Upper lobe of left lung (tissue), 6 donors: ENCODE data around the gene ARHGAP26. TPM values are rescaled to one million over a fixed set of nuclear protein-coding genes. Genes with fewer than 3 reads are reported as not detected.

ENCODE experiments used
- ATAC-seq, 2 donors: fragments of 200-7000 bp; cut with Tn5 transposase; one replicate each; pipeline ENCODE4 v1.9.1; 2022; ENCODE audit warnings: mild to moderate bottlenecking in 2 of 2, moderate library complexity in 2 of 2; ENCODE audit not compliant: low FRiP score in 2 of 2
- DNase-seq, 2 donors: peaks; one replicate each; pipeline ENCODE4 v3.0.0-alpha.2; 2019 to 2020
- H3K27ac ChIP-seq, 4 donors: fragments of 200-600 bp; sonication (generic); one replicate each; pipeline ENCODE4 v1.5.1; 2016 to 2019
- H3K27me3 ChIP-seq, 4 donors: fragments of 200-600 bp; sonication (generic); one replicate each; pipeline ENCODE4 v1.5.1; 2017 to 2019
- H3K36me3 ChIP-seq, 4 donors: fragments of 200-600 bp; sonication (generic); one replicate each; pipeline ENCODE4 v1.5.1; 2016 to 2019
- H3K4me1 ChIP-seq, 4 donors: fragments of 200-600 bp; sonication (generic); one replicate each; pipeline ENCODE4 v1.5.1; 2018 to 2019
- H3K4me3 ChIP-seq, 4 donors: fragments of 200-600 bp; sonication (generic); one replicate each; pipeline ENCODE4 v1.5.1; 2017 to 2019; ENCODE audit warnings: mild to moderate bottlenecking in 2 of 4, moderate library complexity in 1 of 4
- H3K9me3 ChIP-seq, 4 donors: fragments of 200-600 bp; sonication (generic); one replicate each; pipeline ENCODE4 v1.5.1; 2018 to 2019
- EP300 ChIP-seq, 4 donors: sonication (generic); formaldehyde crosslinking; IDR thresholded peaks; one replicate each; pipeline ENCODE4 v1.5.1; 2017; ENCODE audit warnings: antibody characterized with exemption in 4 of 4, control low read depth in 2 of 4
- POLR2A ChIP-seq, 4 donors: fragments of 450-650 bp; IDR thresholded peaks; one replicate each; pipeline ENCODE4 v1.5.1; 2016 to 2017; ENCODE audit warnings: antibody characterized with exemption in 4 of 4, mild to moderate bottlenecking in 2 of 4
- POLR2AphosphoS5 ChIP-seq, 2 donors: sonication (generic); formaldehyde crosslinking; IDR thresholded peaks; one replicate each; pipeline ENCODE4 v1.5.1; 2017; ENCODE audit warnings: antibody characterized with exemption in 2 of 2
- WGBS, 2 donors: methylation state at CpG; one replicate each; pipeline ENCODE4 v1.1.5; 2017 to 2018; 5-methylcytosine and 5-hydroxymethylcytosine counted together
- total RNA-seq, 6 donors: library from RNA; depleted of rRNA in 4 of 6; stranded (reverse); fragments of >200 nt in 4 of 6; gene quantifications; one replicate each; pipeline versions ENCODE4 v1.1.0 to v1.2.1, GENCODE V29; 2016 to 2021
- TF ChIP-seq, protein P1 (sequence below), 6 experiments: fragments of 450-650 bp in 4 of 6; fragments of 200-600 bp in 2 of 6; sonication (generic) in 2 of 6; IDR thresholded peaks; one replicate each; pipeline ENCODE4 v1.5.1; 2016 to 2019; ENCODE audit warnings: antibody characterized with exemption in 6 of 6
- donor health status: DM: no; HTN: no; CAD: no; lungs with moderate emphysema.
- donor health status: DM: no; HTN: yes; CAD: no; lungs with severe emphysema.

The ARHGAP26 gene
- total RNA-seq, 6 donors from 2014 or later = 34.9 to 90.1 (median 38.9) TPM

DNA sequence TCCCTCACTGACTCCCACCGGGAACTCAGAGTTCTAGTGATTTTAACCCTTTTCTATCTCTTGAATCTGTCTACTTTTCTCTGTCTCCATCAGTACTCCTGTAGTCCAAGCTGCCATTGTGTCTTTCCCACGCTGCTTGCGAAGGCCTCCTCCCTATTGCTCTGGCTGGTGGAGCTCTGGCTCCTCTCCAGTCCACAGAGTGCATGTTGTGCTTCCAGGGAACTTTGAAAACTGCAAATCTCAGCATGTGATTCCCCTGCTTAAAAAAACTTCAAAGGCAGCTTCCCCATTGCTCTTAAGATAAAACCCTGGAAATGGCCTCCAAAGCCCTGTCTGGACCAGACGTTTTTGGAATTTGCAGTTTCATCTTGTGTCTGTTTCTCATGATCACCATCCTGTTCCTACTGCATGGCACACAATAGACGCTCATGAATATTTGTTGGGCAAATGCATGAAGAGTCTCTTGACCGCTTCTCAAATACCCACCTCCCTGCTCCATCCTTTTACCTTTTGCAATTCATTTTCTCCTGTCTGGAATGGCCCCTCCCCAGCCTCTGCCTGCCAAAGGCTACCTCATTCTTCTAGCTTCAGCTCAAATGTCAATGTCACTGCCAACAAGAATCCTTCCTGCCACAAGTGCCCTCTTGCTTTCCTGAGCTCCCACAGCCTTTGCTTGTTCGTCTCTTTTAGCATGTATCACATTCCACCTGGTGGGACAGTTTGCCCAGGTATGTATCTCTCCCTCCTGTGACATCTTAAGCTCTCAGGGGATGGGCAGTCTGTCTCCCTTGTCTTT lies 293.2 kb downstream of the ARHGAP26 start:
- Histone ChIP-seq H3K27me3 (no peaks in the 10 kb centered on the region), H3K27ac (peak overlapping the region; percentile 32 to 61 (median 54)), H3K9me3 (no peaks in the 10 kb centered on the region), H3K36me3 (peaks cover 0 to 2% (median under 1%) of the 10 kb centered on the region in 4 donors), H3K4me1 (peaks cover 37 to 56% (median 53%) of the 10 kb centered on the region in 4 donors), H3K4me3 (no peak overlapping the region)
- TF ChIP-seq, protein P1, sequence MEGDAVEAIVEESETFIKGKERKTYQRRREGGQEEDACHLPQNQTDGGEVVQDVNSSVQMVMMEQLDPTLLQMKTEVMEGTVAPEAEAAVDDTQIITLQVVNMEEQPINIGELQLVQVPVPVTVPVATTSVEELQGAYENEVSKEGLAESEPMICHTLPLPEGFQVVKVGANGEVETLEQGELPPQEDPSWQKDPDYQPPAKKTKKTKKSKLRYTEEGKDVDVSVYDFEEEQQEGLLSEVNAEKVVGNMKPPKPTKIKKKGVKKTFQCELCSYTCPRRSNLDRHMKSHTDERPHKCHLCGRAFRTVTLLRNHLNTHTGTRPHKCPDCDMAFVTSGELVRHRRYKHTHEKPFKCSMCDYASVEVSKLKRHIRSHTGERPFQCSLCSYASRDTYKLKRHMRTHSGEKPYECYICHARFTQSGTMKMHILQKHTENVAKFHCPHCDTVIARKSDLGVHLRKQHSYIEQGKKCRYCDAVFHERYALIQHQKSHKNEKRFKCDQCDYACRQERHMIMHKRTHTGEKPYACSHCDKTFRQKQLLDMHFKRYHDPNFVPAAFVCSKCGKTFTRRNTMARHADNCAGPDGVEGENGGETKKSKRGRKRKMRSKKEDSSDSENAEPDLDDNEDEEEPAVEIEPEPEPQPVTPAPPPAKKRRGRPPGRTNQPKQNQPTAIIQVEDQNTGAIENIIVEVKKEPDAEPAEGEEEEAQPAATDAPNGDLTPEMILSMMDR (IDR thresholded peaks at IDR 0.05) = no peak
- TF ChIP-seq EP300 (IDR thresholded peaks at IDR 0.05) = no peak
- no peak for TF ChIP-seq POLR2A (IDR thresholded peaks at IDR 0.05)
- TF ChIP-seq POLR2AphosphoS5 (IDR thresholded peaks at IDR 0.05) = no peak
- ATAC-seq (peak in 1 of 2 donors; percentile 67), DNase-seq (no peak)
- WGBS, 2 donors = 59 to 68% methylated on average over 7 of the region's 7 CpGs

GRCh38 chr5:143064218-143064641 lies 294.1 kb downstream of the ARHGAP26 start:
- Histone ChIP-seq H3K9me3 (no peaks in the 10 kb centered on the region), H3K36me3 (peaks cover 0 to 10% (median 3%) of the 10 kb centered on the region in 4 donors), H3K4me1 (peaks cover 37 to 56% (median 53%) of the 10 kb centered on the region in 4 donors), H3K27ac (peak overlapping the region; percentile 32 to 61 (median 54)), H3K4me3 (no peak overlapping the region), H3K27me3 (no peaks in the 10 kb centered on the region)
- DNase-seq (no peak), ATAC-seq (peak in 1 of 2 donors; percentile 45)
- WGBS, 2 donors = 46% methylated on average over 5 of the region's 5 CpGs
- TF ChIP-seq POLR2A (IDR thresholded peaks at IDR 0.05) (no peak), POLR2AphosphoS5 (IDR thresholded peaks at IDR 0.05) (no peak), EP300 (IDR thresholded peaks at IDR 0.05) (no peak)
- TF ChIP-seq, protein P1 (IDR thresholded peaks at IDR 0.05) = no peak

- Histone ChIP-seq H3K36me3 (peaks cover 0 to 10% (median 3%) of the 10 kb centered on the region in 4 donors), H3K4me3 (no peak overlapping the region), H3K27me3 (no peaks in the 10 kb centered on the region), H3K27ac (peak overlapping the region; percentile 32 to 61 (median 54)), H3K4me1 (peaks cover 37 to 56% (median 51%) of the 10 kb centered on the region in 4 donors), H3K9me3 (no peaks in the 10 kb centered on the region)
- TF ChIP-seq EP300 (IDR thresholded peaks at IDR 0.05) (no peak), POLR2A (IDR thresholded peaks at IDR 0.05) (no peak), POLR2AphosphoS5 (IDR thresholded peaks at IDR 0.05) (no peak)
- TF ChIP-seq, protein P1 (IDR thresholded peaks at IDR 0.05) = no peak
- 37 to 39% methylated on average over 2 of the region's 2 CpGs for WGBS, 2 donors
- ATAC-seq (peak in 1 of 2 donors; percentile 47), DNase-seq (no peak)
These were observed 294.5 kb downstream of the ARHGAP26 start for GRCh38 chr5:143064676-143065075.

DNA sequence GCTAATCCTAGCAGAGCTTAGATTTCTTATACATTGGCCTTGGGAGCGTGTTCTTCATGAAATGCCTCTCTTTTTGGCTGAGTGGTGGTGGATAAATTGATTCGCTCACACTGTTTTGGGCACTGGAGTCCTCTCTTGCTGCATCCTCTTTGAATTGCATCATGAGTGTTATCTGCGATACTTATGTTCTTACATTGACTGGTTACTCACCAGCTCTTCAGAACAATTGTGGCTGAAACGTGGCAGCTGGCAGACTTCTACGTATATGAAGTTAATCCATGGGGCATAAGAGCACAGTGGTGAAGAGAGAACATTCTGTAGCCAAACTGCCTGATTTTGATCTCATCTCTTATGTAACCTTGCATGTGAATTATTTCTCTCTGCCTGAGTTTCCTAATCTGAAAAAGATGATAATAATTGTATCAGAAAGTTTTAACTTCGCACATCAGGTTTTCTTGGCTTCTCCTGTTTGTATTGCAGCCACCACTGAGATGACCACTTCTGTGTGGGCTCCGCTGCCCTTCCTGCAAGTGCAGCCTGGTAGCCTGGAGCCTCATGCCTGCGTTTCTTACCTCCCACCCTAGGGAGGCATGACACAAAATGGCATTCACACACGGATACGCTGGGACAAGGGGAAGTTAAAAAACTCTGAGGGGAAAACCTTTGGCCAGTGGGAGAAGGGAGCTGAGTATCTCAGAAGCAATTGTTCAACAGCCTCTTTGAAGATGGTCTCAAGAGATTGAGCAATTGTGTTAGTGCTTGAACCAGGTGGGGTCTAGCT lies 295.2 kb downstream of the ARHGAP26 start:
- no peak overlapping the region for H3K4me3 ChIP-seq
- H3K9me3 ChIP-seq = no peaks in the 10 kb centered on the region
- DNase-seq (no peak), ATAC-seq (peak in 1 of 2 donors; percentile 54)
- peaks cover 0 to 10% (median 3%) of the 10 kb centered on the region in 4 donors for H3K36me3 ChIP-seq
- H3K27ac ChIP-seq = peak overlapping the region; percentile 32 to 61 (median 54)
- WGBS, 2 donors = 67 to 70% methylated on average over 10 of the region's 10 CpGs
- TF ChIP-seq POLR2A (IDR thresholded peaks at IDR 0.05) = no peak
- no peak for TF ChIP-seq EP300 (IDR thresholded peaks at IDR 0.05)
- TF ChIP-seq, protein P1 (IDR thresholded peaks at IDR 0.05) = no peak
- no peak for TF ChIP-seq POLR2AphosphoS5 (IDR thresholded peaks at IDR 0.05)
- H3K4me1 ChIP-seq = peaks cover 37 to 53% (median 44%) of the 10 kb centered on the region in 4 donors
- H3K27me3 ChIP-seq = no peaks in the 10 kb centered on the region
